LNCaP clone FGC (cell line): ENCODE measurements around the gene SRRM2.

Source experiments
- DNase-seq: peaks from one replicate; pipeline ENCODE4 v3.0.0-alpha.2; 2011; ENCODE audit warnings: low read depth
- H3K4me3 ChIP-seq: 2 replicates; pipeline ENCODE4 v1.5.1; 2011; ENCODE audit warnings: mild to moderate bottlenecking, low read depth, low read length, control low read depth
- TF ChIP-seq, protein P1 (sequence below): IDR thresholded peaks from 2 replicates; pipeline ENCODE4 v1.5.1; 2012; ENCODE audit warnings: mild to moderate bottlenecking; ENCODE audit not compliant: control insufficient read depth, insufficient read depth; ENCODE audit errors: extremely low read depth

SRRM2 gene

DNA sequence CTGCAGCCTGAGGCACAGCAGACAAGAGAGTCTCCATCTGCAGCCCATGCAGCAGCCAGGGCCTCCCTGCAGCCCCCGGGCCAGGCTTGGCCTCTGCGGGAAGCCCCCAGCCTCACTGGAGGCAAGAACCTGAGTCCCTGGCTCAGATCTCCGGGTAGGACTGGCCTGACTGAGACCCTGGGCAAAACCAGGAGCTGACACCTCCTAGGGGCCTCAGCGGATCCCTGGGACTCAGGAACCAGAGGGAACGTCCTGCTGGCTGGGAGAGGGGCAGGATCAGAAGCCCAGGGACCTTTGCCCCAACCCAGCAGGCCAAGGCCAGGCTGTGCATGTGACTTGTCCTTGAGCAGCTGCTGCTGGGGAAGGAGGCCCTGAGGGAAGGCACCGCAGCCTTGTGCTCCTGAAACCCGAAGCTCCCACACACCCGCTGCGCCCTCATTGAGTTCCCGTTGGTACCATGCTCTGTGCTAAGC, 62.9 kb downstream of the SRRM2 start:
- TF ChIP-seq, protein P1, sequence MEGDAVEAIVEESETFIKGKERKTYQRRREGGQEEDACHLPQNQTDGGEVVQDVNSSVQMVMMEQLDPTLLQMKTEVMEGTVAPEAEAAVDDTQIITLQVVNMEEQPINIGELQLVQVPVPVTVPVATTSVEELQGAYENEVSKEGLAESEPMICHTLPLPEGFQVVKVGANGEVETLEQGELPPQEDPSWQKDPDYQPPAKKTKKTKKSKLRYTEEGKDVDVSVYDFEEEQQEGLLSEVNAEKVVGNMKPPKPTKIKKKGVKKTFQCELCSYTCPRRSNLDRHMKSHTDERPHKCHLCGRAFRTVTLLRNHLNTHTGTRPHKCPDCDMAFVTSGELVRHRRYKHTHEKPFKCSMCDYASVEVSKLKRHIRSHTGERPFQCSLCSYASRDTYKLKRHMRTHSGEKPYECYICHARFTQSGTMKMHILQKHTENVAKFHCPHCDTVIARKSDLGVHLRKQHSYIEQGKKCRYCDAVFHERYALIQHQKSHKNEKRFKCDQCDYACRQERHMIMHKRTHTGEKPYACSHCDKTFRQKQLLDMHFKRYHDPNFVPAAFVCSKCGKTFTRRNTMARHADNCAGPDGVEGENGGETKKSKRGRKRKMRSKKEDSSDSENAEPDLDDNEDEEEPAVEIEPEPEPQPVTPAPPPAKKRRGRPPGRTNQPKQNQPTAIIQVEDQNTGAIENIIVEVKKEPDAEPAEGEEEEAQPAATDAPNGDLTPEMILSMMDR: no peak
- DNase-seq: no peak
- no peak overlapping the region for H3K4me3 ChIP-seq

DNA sequence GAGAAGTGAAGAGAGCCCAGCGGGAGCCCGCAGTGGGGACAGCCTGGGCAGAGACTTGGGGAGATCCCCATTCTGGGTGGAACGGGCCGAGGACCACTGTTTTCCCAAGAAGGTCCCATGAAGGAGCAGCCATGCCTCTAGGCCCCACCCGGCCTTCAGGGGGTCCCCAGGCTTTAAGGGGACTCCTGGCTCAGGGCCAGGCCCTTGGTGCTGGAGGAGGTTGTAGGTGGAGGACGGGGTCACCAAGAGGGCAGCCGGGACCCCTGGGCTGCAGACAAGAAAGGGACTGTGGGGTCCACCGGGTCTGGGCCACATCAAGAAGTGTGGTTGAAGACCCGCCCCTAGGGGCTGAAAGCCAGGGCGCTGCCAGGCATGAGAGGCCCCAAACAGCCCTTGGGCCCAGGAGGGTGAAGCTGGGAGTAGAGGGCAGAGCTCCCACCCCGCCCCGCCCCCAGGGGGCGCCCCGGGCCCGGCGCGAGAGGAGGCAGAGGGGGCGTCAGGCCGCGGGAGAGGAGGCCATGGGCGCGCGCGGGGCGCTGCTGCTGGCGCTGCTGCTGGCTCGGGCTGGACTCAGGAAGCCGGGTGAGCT, 64.4 kb downstream of the SRRM2 start, which contains the start of gene PRSS21:
Gene PRSS21, plus strand, starts transcription at position 487 of the 589 bp plus-strand sequence. Its CDS starts 32 bp downstream, at position 519.
- no peak within 1 kb of the TSS for H3K4me3 ChIP-seq

DNA sequence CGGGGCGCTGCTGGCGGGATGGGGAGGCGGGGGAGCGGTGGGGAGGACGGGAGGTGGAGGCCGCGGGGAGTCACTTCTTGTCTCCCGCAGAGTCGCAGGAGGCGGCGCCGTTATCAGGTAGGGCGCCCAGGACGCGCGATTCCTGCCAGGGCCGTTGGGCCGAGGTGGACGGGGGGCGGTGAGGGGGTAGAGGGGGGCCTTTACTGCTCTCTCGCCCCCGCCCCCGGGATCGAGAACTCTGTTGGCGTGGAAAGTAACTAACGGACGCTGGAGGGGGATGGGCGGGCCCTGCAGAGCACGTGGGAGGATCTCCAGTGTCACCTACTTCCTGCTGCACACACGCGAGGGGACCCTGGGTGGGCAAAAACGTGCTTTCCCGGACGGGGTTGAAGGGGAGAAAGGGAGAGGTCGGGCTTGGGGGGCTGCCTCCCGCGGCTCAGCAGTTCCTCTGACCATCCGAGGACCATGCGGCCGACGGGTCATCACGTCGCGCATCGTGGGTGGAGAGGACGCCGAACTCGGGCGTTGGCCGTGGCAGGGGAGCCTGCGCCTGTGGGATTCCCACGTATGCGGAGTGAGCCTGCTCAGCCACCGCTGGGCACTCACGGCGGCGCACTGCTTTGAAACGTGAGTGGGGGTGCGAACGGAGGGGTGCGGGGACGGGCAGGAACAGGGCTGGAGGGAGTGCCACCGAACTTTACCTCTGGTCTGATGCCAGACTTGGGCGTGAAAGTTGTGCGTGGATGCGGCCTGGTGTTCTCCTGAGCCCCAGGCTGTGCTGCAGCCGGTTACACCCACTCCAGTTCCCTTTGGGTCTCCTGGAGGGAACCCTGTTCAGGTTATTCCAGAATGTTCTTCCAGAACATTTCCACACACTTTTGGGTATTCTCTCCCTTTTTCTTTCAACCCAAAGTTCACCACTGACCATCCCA, 65.2 kb downstream of the SRRM2 start:
- H3K4me3 ChIP-seq: no peak overlapping the region
- TF ChIP-seq, protein P1: no peak
- DNase-seq: no peak

More for the DNA sequence above, 64.4 kb downstream of the SRRM2 start, which contains the start of gene PRSS21:
- TF ChIP-seq, protein P1: no peak
- no peak for DNase-seq

DNA sequence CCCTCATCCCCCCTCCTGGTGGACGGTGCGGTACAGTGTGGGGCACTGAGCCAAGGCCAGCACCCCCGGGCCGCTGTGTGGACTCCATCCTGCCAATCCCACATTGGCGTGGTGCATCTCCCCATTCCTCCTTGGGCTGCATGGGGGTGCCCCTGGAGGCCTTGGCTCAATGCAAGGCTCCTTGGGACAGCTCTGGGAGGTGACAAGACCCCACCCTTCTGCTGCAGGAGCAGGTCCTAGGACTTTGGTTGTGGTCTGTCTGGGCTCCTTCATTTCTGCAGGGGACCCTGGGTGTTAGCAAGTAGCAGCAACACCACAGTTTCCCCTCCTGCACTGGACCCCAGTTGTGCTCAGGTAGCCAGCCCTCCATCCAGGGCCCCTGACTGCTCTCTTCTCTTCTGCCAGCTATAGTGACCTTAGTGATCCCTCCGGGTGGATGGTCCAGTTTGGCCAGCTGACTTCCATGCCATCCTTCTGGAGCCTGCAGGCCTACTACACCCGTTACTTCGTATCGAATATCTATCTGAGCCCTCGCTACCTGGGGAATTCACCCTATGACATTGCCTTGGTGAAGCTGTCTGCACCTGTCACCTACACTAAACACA, 65.9 kb downstream of the SRRM2 start:
- TF ChIP-seq, protein P1: no peak
- no peak overlapping the region for H3K4me3 ChIP-seq
- DNase-seq: no peak

DNA sequence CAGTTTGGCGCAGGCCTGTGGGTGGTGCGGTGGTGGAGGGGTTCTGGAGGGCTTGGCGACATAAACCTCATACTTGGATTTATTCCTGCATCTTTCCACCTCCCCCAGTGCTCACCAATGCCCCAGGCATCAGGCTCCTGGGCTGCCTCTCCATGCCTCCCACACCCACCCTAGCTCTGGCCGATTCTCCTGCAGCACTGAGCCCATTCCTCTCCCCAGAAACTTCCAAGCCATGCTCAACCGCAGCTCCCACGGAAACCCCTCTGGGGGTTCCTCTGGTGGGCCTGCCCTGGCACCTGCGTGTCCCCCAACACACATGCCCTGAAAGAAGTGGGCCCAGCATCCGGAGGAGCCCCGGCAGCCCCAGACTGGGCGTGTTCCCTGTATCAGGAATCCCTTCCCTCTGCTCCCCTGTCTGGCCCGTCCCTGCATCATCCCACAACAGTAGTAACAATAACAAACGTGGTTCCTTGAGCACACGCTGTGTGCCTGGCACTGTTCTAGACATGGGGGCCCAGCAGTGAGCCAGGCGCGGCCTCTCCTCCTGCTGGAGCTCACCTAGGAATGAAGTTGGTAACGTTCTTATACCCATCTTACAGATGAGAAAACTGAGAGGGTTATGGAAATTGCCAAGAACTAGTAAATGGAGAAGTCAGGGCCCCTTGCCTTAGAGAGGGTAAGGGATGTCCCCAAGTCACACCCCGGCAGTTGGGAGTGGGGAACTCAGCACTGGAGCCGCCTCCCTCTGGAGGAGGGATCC, 66.9 kb downstream of the SRRM2 start:
- no peak for DNase-seq
- TF ChIP-seq, protein P1: no peak

More for the DNA sequence above, 66.9 kb downstream of the SRRM2 start:
- no peak overlapping the region for H3K4me3 ChIP-seq
